ENCODE measurements around the gene SLC13A3. TPM values are rescaled to one million over a fixed set of nuclear protein-coding genes. Genes with fewer than 3 reads are reported as not detected.

The SLC13A3 gene
- total and polyA plus RNA-seq, 4 donors, result 8.8 to 303 (median 51.6) TPM

- 78% methylated on average over 5 of the region's 7 CpGs for WGBS (ENCODE audit: insufficient coverage)
- Histone ChIP-seq H3K9me3 (ENCODE audit: control insufficient read depth, insufficient read depth, low read length) (peaks cover 2% of the 10 kb centered on the region), H3K27ac (ENCODE audit: low read depth, low read length) (no peak overlapping the region)
Measured at GRCh38 chr20:46657618-46658017, 6.4 kb upstream of the SLC13A3 start.

GRCh38 chr20:46657137-46657536 is 5.9 kb upstream of the SLC13A3 start:
- Histone ChIP-seq H3K9me3 (ENCODE audit: control insufficient read depth, insufficient read depth, low read length) (peaks cover 2% of the 10 kb centered on the region), H3K4me3 (ENCODE audit: low read depth, low read length) (no peak overlapping the region), H3K36me3 (ENCODE audit: control insufficient read depth, insufficient read depth, low read length) (no peaks in the 10 kb centered on the region), H3K27ac (ENCODE audit: low read depth, low read length) (no peak overlapping the region), H3K4me1 (ENCODE audit: control insufficient read depth, insufficient read depth, low read length) (no peaks in the 10 kb centered on the region), H3K27me3 (ENCODE audit: control insufficient read depth, insufficient read depth, low read length) (no peaks in the 10 kb centered on the region)
- no peak for DNase-seq (ENCODE audit: low read depth in 4 of 6, low spot score in 6 of 6)
- 86% methylated on average over 6 of the region's 8 CpGs for WGBS (ENCODE audit: insufficient coverage)

More at GRCh38 chr20:46657618-46658017, 6.4 kb upstream of the SLC13A3 start:
- H3K36me3 ChIP-seq (ENCODE audit: control insufficient read depth, insufficient read depth, low read length), result no peaks in the 10 kb centered on the region
- no peaks in the 10 kb centered on the region for H3K4me1 ChIP-seq (ENCODE audit: control insufficient read depth, insufficient read depth, low read length)
- H3K4me3 ChIP-seq (ENCODE audit: low read depth, low read length), result no peak overlapping the region
- H3K27me3 ChIP-seq (ENCODE audit: control insufficient read depth, insufficient read depth, low read length), result no peaks in the 10 kb centered on the region
- DNase-seq (ENCODE audit: low read depth in 4 of 6, low spot score in 6 of 6), result no peak

DNA sequence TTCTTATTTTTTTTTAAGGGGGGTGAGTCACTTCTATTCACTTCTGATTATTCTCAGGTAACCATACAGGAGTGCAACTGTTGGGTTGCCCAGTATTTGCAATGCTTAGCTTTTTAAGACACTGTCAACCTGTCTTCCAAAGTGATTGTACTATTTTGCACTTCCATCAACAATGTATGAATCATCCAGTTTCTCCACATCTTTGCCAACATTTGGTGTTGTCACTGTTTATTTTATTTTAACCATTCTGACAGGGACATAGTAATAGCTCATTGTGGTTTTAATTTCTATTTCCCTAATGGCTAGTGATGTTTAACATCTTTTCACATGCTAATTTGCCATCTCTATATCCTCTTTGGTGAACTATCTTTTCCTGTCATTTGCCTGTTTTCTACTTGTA is 1.4 kb upstream of the SLC13A3 start:
- H3K36me3 ChIP-seq (ENCODE audit: control insufficient read depth, insufficient read depth, low read length), result no peaks in the 10 kb centered on the region
- H3K27me3 ChIP-seq (ENCODE audit: control insufficient read depth, insufficient read depth, low read length), result no peaks in the 10 kb centered on the region
- H3K9me3 ChIP-seq (ENCODE audit: control insufficient read depth, insufficient read depth, low read length), result no peaks in the 10 kb centered on the region
- peaks cover 15% of the 10 kb centered on the region for H3K4me1 ChIP-seq (ENCODE audit: control insufficient read depth, insufficient read depth, low read length)
- no peak overlapping the region for H3K4me3 ChIP-seq (ENCODE audit: low read depth, low read length)
- no peak for DNase-seq (ENCODE audit: low read depth in 4 of 6, low spot score in 6 of 6)
- H3K27ac ChIP-seq (ENCODE audit: low read depth, low read length), result no peak overlapping the region

DNA sequence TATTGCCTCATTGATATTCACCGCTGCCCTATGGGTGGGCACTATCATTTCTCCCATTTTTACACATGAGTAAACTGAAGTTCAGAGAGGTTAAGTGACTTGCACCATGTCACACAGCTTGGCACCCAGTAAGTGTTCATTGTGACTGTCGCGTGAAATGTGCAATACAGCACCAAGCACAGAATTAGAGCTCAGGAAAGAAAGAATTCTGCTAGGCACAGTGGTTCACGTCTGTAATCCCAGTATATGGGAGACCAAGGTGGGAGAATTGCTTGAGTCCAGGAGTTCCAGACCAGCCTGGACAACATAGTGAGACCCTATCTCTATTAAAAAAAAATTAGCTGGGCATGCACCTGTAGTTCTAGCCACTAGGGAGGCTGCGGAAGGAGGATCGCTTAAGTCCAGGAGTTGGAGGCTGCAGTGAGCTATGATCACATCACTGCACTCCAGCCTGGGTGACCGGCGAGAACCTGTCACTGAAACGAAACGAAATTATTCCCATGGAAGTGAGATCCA is 626 bp downstream of the SLC13A3 start:
- Histone ChIP-seq H3K4me1 (ENCODE audit: control insufficient read depth, insufficient read depth, low read length) (peaks cover 15% of the 10 kb centered on the region), H3K27ac (ENCODE audit: low read depth, low read length) (no peak overlapping the region), H3K36me3 (ENCODE audit: control insufficient read depth, insufficient read depth, low read length) (no peaks in the 10 kb centered on the region), H3K9me3 (ENCODE audit: control insufficient read depth, insufficient read depth, low read length) (no peaks in the 10 kb centered on the region), H3K4me3 (ENCODE audit: low read depth, low read length) (peak overlapping the region; percentile 34), H3K27me3 (ENCODE audit: control insufficient read depth, insufficient read depth, low read length) (no peaks in the 10 kb centered on the region)
- no peak for DNase-seq (ENCODE audit: low read depth in 4 of 6, low spot score in 6 of 6)
- 90% methylated on average over 9 of the region's 10 CpGs for WGBS (ENCODE audit: insufficient coverage)

DNA sequence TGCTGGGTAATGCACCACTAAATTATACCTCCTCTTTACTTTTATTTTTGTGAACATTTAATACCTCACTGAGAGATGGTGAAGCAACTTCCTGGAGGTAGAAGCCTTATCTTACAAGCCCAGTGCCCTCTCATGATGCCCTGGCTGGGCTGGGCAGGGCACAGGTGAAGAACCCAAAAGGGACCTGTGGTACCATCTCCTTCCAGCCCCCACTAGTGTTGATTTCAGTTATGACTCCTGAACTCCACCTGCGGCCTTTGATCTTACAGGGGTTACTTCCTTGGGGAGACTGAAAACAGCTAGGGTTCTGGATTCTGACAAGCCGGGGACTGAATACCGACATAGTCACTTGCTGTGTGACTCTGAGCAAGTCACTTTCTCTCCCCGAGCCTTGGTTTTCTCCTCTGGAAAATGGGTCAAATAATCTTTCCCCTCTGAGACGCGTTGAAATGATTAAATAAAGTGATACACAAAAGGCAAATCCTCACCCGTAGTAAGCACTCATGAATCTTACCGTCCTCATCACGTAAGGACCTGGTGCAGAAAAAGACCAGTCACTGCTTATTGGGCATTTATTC is 1.2 kb downstream of the SLC13A3 start:
- Histone ChIP-seq H3K36me3 (ENCODE audit: control insufficient read depth, insufficient read depth, low read length) (no peaks in the 10 kb centered on the region), H3K27me3 (ENCODE audit: control insufficient read depth, insufficient read depth, low read length) (no peaks in the 10 kb centered on the region), H3K9me3 (ENCODE audit: control insufficient read depth, insufficient read depth, low read length) (no peaks in the 10 kb centered on the region), H3K4me3 (ENCODE audit: low read depth, low read length) (no peak overlapping the region), H3K4me1 (ENCODE audit: control insufficient read depth, insufficient read depth, low read length) (peaks cover 15% of the 10 kb centered on the region), H3K27ac (ENCODE audit: low read depth, low read length) (no peak overlapping the region)
- DNase-seq (ENCODE audit: low read depth in 4 of 6, low spot score in 6 of 6), result no peak
- 93% methylated on average over 4 of the region's 9 CpGs for WGBS (ENCODE audit: insufficient coverage)

- 0% methylated on average over 1 of the region's 3 CpGs for WGBS (ENCODE audit: insufficient coverage)
Measured at GRCh38 chr20:46649650-46649949, 1.7 kb downstream of the SLC13A3 start.

GRCh38 chr20:46648903-46649649 is 2.2 kb downstream of the SLC13A3 start:
- 63% methylated on average over 5 of the region's 8 CpGs for WGBS (ENCODE audit: insufficient coverage)
- H3K27me3 ChIP-seq (ENCODE audit: control insufficient read depth, insufficient read depth, low read length), result no peaks in the 10 kb centered on the region
- H3K4me1 ChIP-seq (ENCODE audit: control insufficient read depth, insufficient read depth, low read length), result peaks cover 15% of the 10 kb centered on the region
- H3K9me3 ChIP-seq (ENCODE audit: control insufficient read depth, insufficient read depth, low read length), result no peaks in the 10 kb centered on the region
- H3K27ac ChIP-seq (ENCODE audit: low read depth, low read length), result peak overlapping the region; percentile 25
- H3K4me3 ChIP-seq (ENCODE audit: low read depth, low read length), result peak overlapping the region; percentile 9
- DNase-seq (ENCODE audit: low read depth in 4 of 6, low spot score in 6 of 6), result no peak
- H3K36me3 ChIP-seq (ENCODE audit: control insufficient read depth, insufficient read depth, low read length), result no peaks in the 10 kb centered on the region

More at GRCh38 chr20:46649650-46649949, 1.7 kb downstream of the SLC13A3 start:
- Histone ChIP-seq H3K4me3 (ENCODE audit: low read depth, low read length) (peak overlapping the region; percentile 9), H3K36me3 (ENCODE audit: control insufficient read depth, insufficient read depth, low read length) (no peaks in the 10 kb centered on the region), H3K9me3 (ENCODE audit: control insufficient read depth, insufficient read depth, low read length) (no peaks in the 10 kb centered on the region), H3K27ac (ENCODE audit: low read depth, low read length) (peak overlapping the region; percentile 25), H3K4me1 (ENCODE audit: control insufficient read depth, insufficient read depth, low read length) (peaks cover 15% of the 10 kb centered on the region), H3K27me3 (ENCODE audit: control insufficient read depth, insufficient read depth, low read length) (no peaks in the 10 kb centered on the region)
- no peak for DNase-seq (ENCODE audit: low read depth in 4 of 6, low spot score in 6 of 6)

DNA sequence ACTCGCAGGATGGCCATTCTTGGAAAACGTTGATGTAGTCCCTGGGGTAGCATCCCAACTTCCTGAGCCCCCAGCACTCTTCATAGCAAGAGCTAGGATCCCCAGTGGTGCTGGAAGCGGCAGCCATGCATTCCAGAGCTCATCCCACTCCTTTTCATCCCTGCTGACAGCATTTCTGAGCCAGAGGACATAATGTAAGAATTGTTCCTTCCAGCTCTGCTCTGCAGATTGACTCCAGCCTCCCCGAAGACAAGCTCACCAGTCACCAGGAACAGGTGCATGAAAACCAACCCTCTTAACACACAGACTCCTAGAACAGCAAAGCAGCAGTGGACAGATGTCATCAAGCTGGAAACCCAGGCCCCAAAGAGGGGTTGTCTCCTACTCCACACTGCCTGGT is 3.8 kb downstream of the SLC13A3 start:
- peak in 2 of 6 donors; percentile 36 to 67 for DNase-seq (ENCODE audit: low read depth in 4 of 6, low spot score in 6 of 6)
- WGBS (ENCODE audit: insufficient coverage), result 31% methylated on average over 4 of the region's 4 CpGs
- no peak overlapping the region for H3K27ac ChIP-seq (ENCODE audit: low read depth, low read length)
- no peak overlapping the region for H3K4me3 ChIP-seq (ENCODE audit: low read depth, low read length)
- no peaks in the 10 kb centered on the region for H3K27me3 ChIP-seq (ENCODE audit: control insufficient read depth, insufficient read depth, low read length)
- H3K9me3 ChIP-seq (ENCODE audit: control insufficient read depth, insufficient read depth, low read length), result no peaks in the 10 kb centered on the region
- H3K4me1 ChIP-seq (ENCODE audit: control insufficient read depth, insufficient read depth, low read length), result peaks cover 17% of the 10 kb centered on the region
- no peaks in the 10 kb centered on the region for H3K36me3 ChIP-seq (ENCODE audit: control insufficient read depth, insufficient read depth, low read length)

GRCh38 chr20:46646659-46647380 is 4.4 kb downstream of the SLC13A3 start:
- Histone ChIP-seq H3K27ac (ENCODE audit: low read depth, low read length) (no peak overlapping the region), H3K36me3 (ENCODE audit: control insufficient read depth, insufficient read depth, low read length) (no peaks in the 10 kb centered on the region), H3K4me3 (ENCODE audit: low read depth, low read length) (no peak overlapping the region), H3K9me3 (ENCODE audit: control insufficient read depth, insufficient read depth, low read length) (no peaks in the 10 kb centered on the region), H3K27me3 (ENCODE audit: control insufficient read depth, insufficient read depth, low read length) (no peaks in the 10 kb centered on the region), H3K4me1 (ENCODE audit: control insufficient read depth, insufficient read depth, low read length) (peaks cover 18% of the 10 kb centered on the region)
- 100% methylated on average over 3 of the region's 3 CpGs for WGBS (ENCODE audit: insufficient coverage)
- no peak for DNase-seq (ENCODE audit: low read depth in 4 of 6, low spot score in 6 of 6)

All from spinal cord (tissue), 10 donors.